Lung (tissue), 12 donors: ENCODE measurements around the gene BLTP3B. TPM values are rescaled to one million over a fixed set of nuclear protein-coding genes. Genes with fewer than 3 reads are reported as not detected.

ENCODE experiments used
- ATAC-seq: fragments of 200-7000 bp; cut with Tn5 transposase; one replicate; pipeline ENCODE4 v1.9.1; 2020; ENCODE audit warnings: moderate number of reproducible peaks; ENCODE audit not compliant: insufficient read depth, low FRiP score
- DNase-seq, 3 donors: peaks; one replicate each; pipeline ENCODE4 v3.0.0-alpha.2; 2013 to 2017
- H3K27ac ChIP-seq, 2 donors: one replicate each; pipeline ENCODE4 v1.5.1; 2013; ENCODE audit warnings: mild to moderate bottlenecking in 2 of 2, moderate library complexity in 2 of 2, control low read depth in 1 of 2, inconsistent platforms in 1 of 2, low read depth in 1 of 2, low read length in 1 of 2
- H3K27me3 ChIP-seq, 3 donors: one replicate each; pipeline ENCODE4 v1.5.1; 2013; ENCODE audit warnings: low read length in 2 of 3; ENCODE audit not compliant: control insufficient read depth in 3 of 3, insufficient read depth in 3 of 3
- H3K36me3 ChIP-seq, 4 donors: one replicate each; pipeline ENCODE4 v1.5.1; 2013; ENCODE audit warnings: low read length in 4 of 4, mild to moderate bottlenecking in 1 of 4, moderate library complexity in 1 of 4; ENCODE audit not compliant: control insufficient read depth in 4 of 4, insufficient read depth in 4 of 4
- H3K4me1 ChIP-seq, 5 donors: one replicate each; pipeline ENCODE4 v1.5.1; 2013; ENCODE audit warnings: low read length in 5 of 5, mild to moderate bottlenecking in 2 of 5, moderate library complexity in 1 of 5; ENCODE audit not compliant: control insufficient read depth in 5 of 5, insufficient read depth in 5 of 5
- H3K4me3 ChIP-seq: one replicate; pipeline ENCODE4 v1.5.1; 2013; ENCODE audit warnings: mild to moderate bottlenecking, control low read depth, moderate library complexity
- H3K9ac ChIP-seq, 2 donors: one replicate each; pipeline ENCODE4 v1.5.1; 2013; ENCODE audit warnings: low read length in 2 of 2, control low read depth in 1 of 2; ENCODE audit not compliant: insufficient read depth in 1 of 2
- H3K9me3 ChIP-seq, 4 donors: one replicate each; pipeline ENCODE4 v1.5.1; 2013; ENCODE audit warnings: low read length in 3 of 4, mild to moderate bottlenecking in 1 of 4, moderate library complexity in 1 of 4; ENCODE audit not compliant: control insufficient read depth in 4 of 4, insufficient read depth in 3 of 4
- CTCF ChIP-seq: IDR thresholded peaks from 2 replicates; pipeline ENCODE4 v1.5.1; 2012; ENCODE audit warnings: mild to moderate bottlenecking; ENCODE audit errors: control extremely low read depth, extremely low read depth
- WGBS, 2 donors: extraction: QIAGEN DNeasy Blood & Tissue Kit; methylation state at CpG; one replicate each; pipeline ENCODE4 v1.1.7; 2013; 5-methylcytosine and 5-hydroxymethylcytosine counted together
- polyA plus RNA-seq, 2 donors: library from polyadenylated mRNA; stranded (reverse); fragments of 200-250 nt; gene quantifications; one replicate each; pipeline ENCODE4 v1.2.1, GENCODE V29; 2013
- total RNA-seq, 2 donors: library from RNA; depleted of rRNA in 1 of 2; stranded (reverse); fragments of >200 nt in 1 of 2; gene quantifications; one replicate each; pipeline ENCODE4 v1.2.1, GENCODE V29; 2014 to 2021
- donor health status: control.
- donor health status: control.
- donor health status: Bipolar disorder and iron deficiency.
- donor health status: healthy.
- donor health status: DM: yes; HTN: yes; CAD: no.

BLTP3B gene
- total and polyA plus RNA-seq, 4 donors = 5.0 to 55.1 (median 18.5) TPM

GRCh38 chr12:100165356-100165755, 22.7 kb upstream of the BLTP3B start:
- no peak overlapping the region for H3K27ac ChIP-seq
- H3K27me3 ChIP-seq = no peaks in the 10 kb centered on the region
- H3K9me3 ChIP-seq = no peaks in the 10 kb centered on the region
- DNase-seq (no peak), ATAC-seq (no peak)
- peaks cover 0 to 9% (median 0%) of the 10 kb centered on the region in 5 donors for H3K4me1 ChIP-seq
- no peak overlapping the region for H3K4me3 ChIP-seq
- no peak overlapping the region for H3K9ac ChIP-seq
- 92 to 95% methylated on average over 3 of the region's 3 CpGs for WGBS, 2 donors
- TF ChIP-seq CTCF = no peak
- no peaks in the 10 kb centered on the region for H3K36me3 ChIP-seq

- Histone ChIP-seq H3K27me3 (no peaks in the 10 kb centered on the region), H3K4me3 (no peak overlapping the region), H3K9ac (no peak overlapping the region), H3K36me3 (no peaks in the 10 kb centered on the region), H3K27ac (no peak overlapping the region), H3K9me3 (no peaks in the 10 kb centered on the region), H3K4me1 (peaks cover 0 to 9% (median 0%) of the 10 kb centered on the region in 5 donors)
- no peak for ATAC-seq
- no peak for TF ChIP-seq CTCF
- DNase-seq = no peak
- 38 to 52% methylated on average over 7 of the region's 7 CpGs for WGBS, 2 donors
Measured at GRCh38 chr12:100164153-100164704, 21.6 kb upstream of the BLTP3B start.

GRCh38 chr12:100163416-100164152, 20.9 kb upstream of the BLTP3B start:
- Histone ChIP-seq H3K27me3 (no peaks in the 10 kb centered on the region), H3K4me3 (no peak overlapping the region), H3K27ac (no peak overlapping the region), H3K4me1 (peaks cover 0 to 9% (median 0%) of the 10 kb centered on the region in 5 donors), H3K9ac (no peak overlapping the region), H3K36me3 (no peaks in the 10 kb centered on the region), H3K9me3 (no peaks in the 10 kb centered on the region)
- ATAC-seq = peak; percentile 95
- DNase-seq = peak; percentile 63 to 73 (median 65)
- TF ChIP-seq CTCF = no peak
- 8 to 11% methylated on average over 15 to 16 of the region's 16 CpGs for WGBS, 2 donors
